ENCODE measurements around the gene C19orf85.
A peak's percentile ranks its signal among the peaks of the same experiment; 100 is the strongest.

The C19orf85 gene

DNA sequence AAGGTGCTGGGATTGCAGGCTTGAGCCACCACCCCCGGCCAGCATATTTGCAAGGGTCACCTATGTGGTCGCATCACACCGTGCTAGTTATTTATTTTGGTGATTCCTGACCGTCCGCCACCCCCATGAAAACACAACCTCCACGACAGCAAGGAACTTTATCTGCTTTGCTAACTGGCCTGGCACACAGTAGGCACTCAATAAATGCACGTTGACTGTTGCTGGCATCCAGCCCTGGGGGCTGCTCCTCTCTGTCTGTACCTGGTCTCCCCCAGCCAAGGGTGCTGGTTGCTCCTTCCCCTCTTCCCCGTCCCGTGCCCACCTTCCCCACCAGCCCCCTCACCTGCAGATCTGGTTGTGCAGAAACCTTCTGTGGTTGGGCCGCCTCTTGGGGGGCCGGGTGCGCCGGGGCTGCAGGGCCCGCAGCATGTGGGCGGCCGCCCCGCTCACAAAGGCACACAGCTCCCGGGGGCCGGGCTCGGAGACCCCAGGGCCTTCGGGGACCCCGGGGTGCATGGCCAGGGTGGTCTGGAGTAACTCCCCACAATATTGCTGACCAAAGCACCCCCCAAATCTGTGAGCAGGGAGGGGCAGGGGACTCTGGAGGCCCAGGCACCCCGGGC is 401 bp downstream of the C19orf85 start:
- no peak for TF ChIP-seq ZFX (IDR thresholded peaks at IDR 0.05; ENCODE audit: borderline replicate concordance)
- TF ChIP-seq, protein P1, sequence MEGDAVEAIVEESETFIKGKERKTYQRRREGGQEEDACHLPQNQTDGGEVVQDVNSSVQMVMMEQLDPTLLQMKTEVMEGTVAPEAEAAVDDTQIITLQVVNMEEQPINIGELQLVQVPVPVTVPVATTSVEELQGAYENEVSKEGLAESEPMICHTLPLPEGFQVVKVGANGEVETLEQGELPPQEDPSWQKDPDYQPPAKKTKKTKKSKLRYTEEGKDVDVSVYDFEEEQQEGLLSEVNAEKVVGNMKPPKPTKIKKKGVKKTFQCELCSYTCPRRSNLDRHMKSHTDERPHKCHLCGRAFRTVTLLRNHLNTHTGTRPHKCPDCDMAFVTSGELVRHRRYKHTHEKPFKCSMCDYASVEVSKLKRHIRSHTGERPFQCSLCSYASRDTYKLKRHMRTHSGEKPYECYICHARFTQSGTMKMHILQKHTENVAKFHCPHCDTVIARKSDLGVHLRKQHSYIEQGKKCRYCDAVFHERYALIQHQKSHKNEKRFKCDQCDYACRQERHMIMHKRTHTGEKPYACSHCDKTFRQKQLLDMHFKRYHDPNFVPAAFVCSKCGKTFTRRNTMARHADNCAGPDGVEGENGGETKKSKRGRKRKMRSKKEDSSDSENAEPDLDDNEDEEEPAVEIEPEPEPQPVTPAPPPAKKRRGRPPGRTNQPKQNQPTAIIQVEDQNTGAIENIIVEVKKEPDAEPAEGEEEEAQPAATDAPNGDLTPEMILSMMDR (IDR thresholded peaks at IDR 0.05) = no peak
- H3K27ac ChIP-seq = no peak overlapping the region

DNA sequence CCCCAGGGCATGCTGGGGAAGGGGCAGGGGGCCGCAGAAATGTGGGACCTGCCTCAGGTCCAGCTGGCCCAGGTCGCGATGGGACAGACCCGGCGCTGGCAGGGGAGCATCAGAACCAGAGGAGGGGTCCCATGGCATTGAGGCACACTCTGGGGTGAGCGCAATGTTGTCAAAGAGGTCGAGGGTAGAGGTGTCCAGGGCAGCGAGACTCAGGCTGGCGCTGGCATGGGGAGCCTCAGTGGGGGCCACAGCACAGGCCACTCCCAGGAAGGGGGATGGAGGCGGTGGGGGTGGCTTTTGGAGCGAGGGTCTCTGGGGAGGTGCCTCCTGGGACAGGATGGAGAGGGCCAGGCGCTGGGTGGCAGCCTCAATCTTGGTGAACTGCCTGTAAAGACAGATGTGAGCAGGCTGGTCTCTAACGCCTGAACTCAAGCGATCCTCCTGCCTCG is 944 bp downstream of the C19orf85 start:
- TF ChIP-seq ZFX (IDR thresholded peaks at IDR 0.05; ENCODE audit: borderline replicate concordance) = no peak
- TF ChIP-seq, protein P1 (IDR thresholded peaks at IDR 0.05) = no peak
- no peak overlapping the region for H3K27ac ChIP-seq

DNA sequence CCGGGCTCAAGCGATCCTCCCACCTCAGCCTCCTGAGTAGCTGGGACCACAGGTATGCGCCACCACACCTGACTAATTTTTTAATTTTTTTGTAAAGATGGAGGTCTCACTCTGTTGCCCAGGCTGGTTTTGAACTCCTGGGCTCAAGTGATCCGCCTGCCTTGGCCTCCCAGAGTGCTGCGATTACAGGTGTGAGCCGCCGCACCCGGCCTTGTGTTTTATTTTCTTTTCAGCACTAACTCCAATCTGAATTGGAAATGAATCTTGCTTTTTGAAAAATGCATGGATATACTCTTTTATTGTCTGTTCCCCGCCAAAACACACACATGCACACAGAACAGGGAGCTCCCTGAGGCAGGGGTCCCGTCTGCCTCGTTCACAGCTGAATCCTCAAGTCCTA is 1.8 kb downstream of the C19orf85 start:
- H3K27ac ChIP-seq = peak overlapping the region; percentile 91
- TF ChIP-seq, protein P1 (IDR thresholded peaks at IDR 0.05) = no peak
- TF ChIP-seq ZFX (IDR thresholded peaks at IDR 0.05; ENCODE audit: borderline replicate concordance) = no peak

DNA sequence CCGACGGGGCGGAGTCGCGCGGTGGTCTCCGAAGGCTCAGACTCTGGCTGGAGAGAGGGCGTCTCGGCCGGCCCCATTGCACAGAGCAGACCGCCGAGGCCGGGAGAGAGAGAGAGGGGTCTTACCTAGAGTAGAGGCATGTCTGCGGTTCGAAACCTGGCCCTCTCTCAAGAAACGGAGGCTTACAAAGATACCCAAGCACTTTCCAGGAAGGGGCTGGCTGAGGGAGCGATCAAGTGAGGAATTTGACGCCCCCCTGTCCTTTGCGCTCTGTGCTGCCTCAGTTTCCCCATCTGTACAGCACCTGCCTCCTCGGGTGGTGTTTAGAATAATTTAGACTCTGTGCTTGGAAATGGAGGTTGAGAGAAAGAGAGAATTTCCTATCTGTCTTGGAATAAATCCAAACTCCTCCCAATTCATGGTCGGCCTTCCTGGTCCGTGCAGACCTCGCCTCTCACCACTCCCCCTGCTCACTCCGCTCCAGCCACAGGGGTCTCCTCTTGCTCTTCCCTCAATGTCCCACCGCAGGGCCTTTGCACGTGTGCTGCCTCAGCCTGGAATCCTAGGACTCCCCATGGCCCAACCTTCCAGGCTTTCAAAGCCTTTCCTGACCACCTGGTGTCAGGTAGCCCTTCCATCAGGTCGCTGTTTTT is 2.5 kb downstream of the C19orf85 start:
- H3K27ac ChIP-seq = peak overlapping the region; percentile 91

DNA sequence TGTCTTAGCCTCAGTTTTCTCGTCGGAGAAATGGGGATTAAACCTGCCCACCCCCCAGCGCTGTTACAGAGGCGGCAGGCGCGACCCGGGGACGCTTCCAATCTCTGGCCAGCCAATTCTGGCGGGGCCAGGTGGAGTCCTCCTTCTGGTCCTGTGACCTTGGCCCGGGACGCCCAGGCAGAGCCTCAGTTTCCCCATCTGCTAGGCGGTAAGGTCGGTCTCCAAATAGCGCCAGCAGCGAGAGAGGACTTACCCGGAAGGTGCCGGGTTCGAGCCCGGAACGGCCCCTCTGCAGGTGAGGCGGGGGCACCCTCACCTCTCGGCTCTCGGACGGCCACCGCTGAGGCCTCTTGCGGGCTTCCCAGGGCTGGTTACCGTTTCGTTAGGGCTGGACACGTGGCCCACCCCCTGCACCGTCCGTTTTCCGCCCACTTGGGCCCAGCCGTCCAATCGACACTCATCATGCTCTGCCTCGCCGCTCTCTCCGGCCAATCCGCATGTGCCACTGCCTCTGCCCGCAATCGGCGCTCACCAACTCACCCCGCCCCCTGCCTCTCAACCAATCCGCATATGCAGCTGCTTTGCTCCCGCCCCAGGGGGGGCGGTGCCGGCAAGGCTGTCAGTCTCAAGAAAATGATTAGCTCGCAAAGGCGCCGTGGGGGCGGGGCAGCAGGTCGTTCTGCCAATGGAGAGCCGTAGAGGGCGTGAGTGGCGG is 3.1 kb downstream of the C19orf85 start, which contains the start of gene ISOC2:
Gene ISOC2, minus strand, starts transcription at position 384 of the 715 bp plus-strand sequence. CDS start 5,156 bp downstream, outside the sequence.
- no peak for TF ChIP-seq ZFX (IDR thresholded peaks at IDR 0.05; ENCODE audit: borderline replicate concordance)
- TF ChIP-seq, protein P1 (IDR thresholded peaks at IDR 0.05) = no peak
- peak within 1 kb of the TSS; percentile 91 for H3K27ac ChIP-seq

More for the DNA sequence above, 2.5 kb downstream of the C19orf85 start:
- TF ChIP-seq ZFX (IDR thresholded peaks at IDR 0.05; ENCODE audit: borderline replicate concordance) = no peak
- TF ChIP-seq, protein P1 (IDR thresholded peaks at IDR 0.05) = no peak

DNA sequence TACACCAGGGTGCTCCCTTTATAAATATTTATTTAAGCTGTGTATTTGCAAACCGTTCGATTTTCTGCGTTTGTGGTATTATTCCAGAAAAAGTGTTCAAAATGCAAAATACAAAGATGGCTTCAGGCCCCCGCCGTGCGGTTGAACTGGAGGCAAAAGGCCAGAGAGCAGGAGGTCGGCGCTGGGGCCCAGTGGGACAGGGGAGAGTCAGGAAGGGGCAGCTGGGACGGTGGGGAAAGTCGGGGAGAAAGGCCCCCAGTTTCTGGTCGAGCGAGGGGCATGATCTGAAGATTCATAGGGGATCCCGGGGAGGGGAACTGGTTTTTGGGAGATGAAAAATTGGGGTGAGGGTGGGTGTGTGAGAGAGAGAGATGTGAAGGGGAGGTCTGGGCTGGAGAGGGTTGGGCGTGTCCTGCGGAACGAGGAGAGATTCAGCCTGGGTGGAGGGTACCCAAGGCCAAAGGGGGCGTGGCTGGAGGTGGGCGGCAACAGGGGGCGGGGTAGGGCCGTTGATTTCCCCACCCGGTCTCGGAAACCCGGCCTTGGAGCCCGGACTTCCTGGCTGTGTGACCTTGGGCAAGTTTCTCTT is 3.8 kb downstream of the C19orf85 start:
- TF ChIP-seq, protein P1 (IDR thresholded peaks at IDR 0.05) = no peak
- no peak for TF ChIP-seq ZFX (IDR thresholded peaks at IDR 0.05; ENCODE audit: borderline replicate concordance)
- peak overlapping the region; percentile 91 for H3K27ac ChIP-seq
